Endothelial cell of umbilical vein (primary cell): ENCODE results near the gene MYO5B. TPM values are rescaled to one million over a fixed set of nuclear protein-coding genes. Genes with fewer than 3 reads are reported as not detected.
"Not testable (repeated sequence)": the region's sequence is repeated elsewhere in the genome, so short reads cannot be mapped to it uniquely, and the experiment has no call there.

Experiments used
- BruUV-seq: library from RNA; stranded (reverse); fragments of 400-500 nt; replicated peaks from 2 replicates; lab custom pipeline; 2021; lab: Mats Ljungman, UMichigan
- CTCF ChIA-PET: fragments of 300-600, 350-600 bp; sonication (Branson Sonifier 250); formaldehyde crosslinking; loops from one replicate; lab custom pipeline; 2021; ENCODE audit warnings: antibody characterized with exemption, inconsistent platforms; lab: Charles Lee
- POLR2A ChIA-PET: fragments of 300-600, 350-600 bp; sonication (Branson Sonifier 250); formaldehyde crosslinking; loops from one replicate; lab custom pipeline; 2021; ENCODE audit warnings: antibody characterized with exemption, inconsistent platforms; lab: Charles Lee
- DNase-seq: peaks from one replicate; pipeline ENCODE4 v3.0.0-alpha.2; 2011; ENCODE audit warnings: low read depth, low spot score
- FAIRE-seq: peaks from 2 replicates; lab custom pipeline; 2011; peaks lifted over from hg19 to GRCh38; lab: Jason Lieb, UNC
- H2AFZ ChIP-seq: 2 replicates; pipeline ENCODE4 v1.6.0; 2012; ENCODE audit warnings: low read depth, low read length, control low read depth, inconsistent platforms
- H3K27ac ChIP-seq: 2 replicates; pipeline ENCODE4 v1.5.1; 2011; ENCODE audit warnings: low read depth, mild to moderate bottlenecking, control low read depth, low read length, moderate library complexity; ENCODE audit not compliant: insufficient read depth
- H3K27me3 ChIP-seq, 2 experiments: 2 replicates each; pipeline versions ENCODE4 v1.6.0 to v1.6.1; 2011; ENCODE audit warnings: low read length in 2 of 2, mixed read lengths in 1 of 2; ENCODE audit not compliant: control insufficient read depth in 2 of 2, insufficient read depth in 2 of 2
- H3K36me3 ChIP-seq, 2 experiments: 2 replicates in 1 of 2; 3 replicates in 1 of 2; pipeline ENCODE4 v1.5.1; 2011; ENCODE audit warnings: low read length in 2 of 2, mild to moderate bottlenecking in 1 of 2, moderate library complexity in 1 of 2; ENCODE audit not compliant: control insufficient read depth in 2 of 2, insufficient read depth in 2 of 2; ENCODE audit errors: extremely low read depth in 1 of 2
- H3K4me1 ChIP-seq: 3 replicates; pipeline ENCODE4 v1.5.1; 2011; ENCODE audit warnings: mild to moderate bottlenecking, low read length; ENCODE audit not compliant: control insufficient read depth, insufficient read depth; ENCODE audit errors: extremely low read depth
- H3K4me2 ChIP-seq: 2 replicates; pipeline ENCODE4 v1.6.1; 2011; ENCODE audit warnings: low read length, control low read depth, mixed read lengths; ENCODE audit not compliant: insufficient read depth
- H3K4me3 ChIP-seq, 3 experiments: fragments of 200-600 bp in 1 of 3; sonication (generic), shearing (Covaris generic) in 1 of 3; replicated peaks in 1 of 3; 2 replicates each; pipeline ENCODE4 v1.5.1; 2011 to 2016; ENCODE audit warnings: control low read depth in 3 of 3, low read length in 3 of 3, mild to moderate bottlenecking in 2 of 3, inconsistent platforms in 1 of 3, low read depth in 1 of 3, moderate library complexity in 1 of 3; ENCODE audit not compliant: insufficient read depth in 1 of 3
- H3K79me2 ChIP-seq: 2 replicates; pipeline ENCODE4 v1.6.0; 2012; ENCODE audit warnings: low read length, inconsistent platforms; ENCODE audit not compliant: control insufficient read depth, insufficient read depth
- H3K9ac ChIP-seq: replicated peaks from 2 replicates; pipeline ENCODE3; 2011; ENCODE audit warnings: low read length, control low read depth; ENCODE audit not compliant: insufficient read depth; ENCODE audit errors: extremely low read depth
- H3K9me1 ChIP-seq: replicated peaks from 3 replicates; pipeline ENCODE4 v1.6.0; 2011; ENCODE audit warnings: mild to moderate bottlenecking, low read length; ENCODE audit not compliant: control insufficient read depth, insufficient read depth; ENCODE audit errors: extremely low read depth
- H3K9me3 ChIP-seq: replicated peaks from 2 replicates; pipeline ENCODE4 v1.5.1; 2012; ENCODE audit warnings: low read length, inconsistent platforms; ENCODE audit not compliant: control insufficient read depth, insufficient read depth
- H4K20me1 ChIP-seq: replicated peaks from 2 replicates; pipeline ENCODE3; 2011; ENCODE audit warnings: mild to moderate bottlenecking, low read length; ENCODE audit not compliant: control insufficient read depth, insufficient read depth; ENCODE audit errors: extremely low read depth
- EZH2 ChIP-seq: IDR thresholded peaks from 2 replicates; pipeline ENCODE4 v1.6.1; 2012; ENCODE audit warnings: borderline replicate concordance, low read depth, mild to moderate bottlenecking, moderate library complexity, low read length, inconsistent platforms; ENCODE audit not compliant: severe bottlenecking
- FOS ChIP-seq: IDR thresholded peaks from 2 replicates; pipeline ENCODE4 v1.6.1; 2011; ENCODE audit warnings: mild to moderate bottlenecking, low read length, moderate library complexity, borderline replicate concordance; ENCODE audit not compliant: insufficient read depth
- GATA2 ChIP-seq: IDR thresholded peaks from 2 replicates; pipeline ENCODE4 v1.7.0; 2011; ENCODE audit warnings: low read depth, mild to moderate bottlenecking, moderate library complexity, mixed read lengths, low read length; ENCODE audit not compliant: insufficient read length, insufficient read depth
- JUN ChIP-seq: IDR thresholded peaks from 2 replicates; pipeline ENCODE4 v1.6.1; 2011; ENCODE audit warnings: borderline replicate concordance, low read depth; ENCODE audit not compliant: insufficient read length, insufficient read depth
- MAX ChIP-seq: IDR thresholded peaks from 2 replicates; pipeline ENCODE4 v1.6.1; 2011; ENCODE audit not compliant: insufficient read depth, insufficient read length
- MYC ChIP-seq: IDR thresholded peaks from one replicate; pipeline ENCODE4 v1.6.1; 2011; ENCODE audit warnings: mild to moderate bottlenecking, low read depth, low read length
- POLR2A ChIP-seq: IDR thresholded peaks from 2 replicates; pipeline ENCODE4 v1.6.1; 2012; ENCODE audit warnings: low read depth, mild to moderate bottlenecking, control low read depth, low read length
- POLR2AphosphoS5 ChIP-seq: IDR thresholded peaks from 2 replicates; pipeline ENCODE4 v1.6.1; 2012; ENCODE audit warnings: low read depth, mild to moderate bottlenecking, control low read depth, low read length, moderate library complexity; ENCODE audit not compliant: insufficient read depth
- dilution Hi-C: fragments of 300-500 bp; cut with MboI; formaldehyde crosslinking; loops from one replicate; pipeline ENCODE4 v1.15.0; 2019; ENCODE audit warnings: low sequenced_read_pairs; ENCODE audit not compliant: extremely low pct_ligation_motif_present
- intact Hi-C: fragments of 100-400 bp; cut with micrococcal nuclease; formaldehyde crosslinking; loops from one replicate; pipeline ENCODE4 v1.10.0; 2022
- polyA plus RNA-seq, 4 experiments: library from polyadenylated mRNA; depleted of rRNA in 3 of 4; stranded (reverse) in 3 of 4; unstranded in 1 of 4; fragments of >200 nt; gene quantifications; 2 replicates each; pipeline versions ENCODE4 v1.2.1 to v1.2.3, GENCODE V29; 2011 to 2012; ENCODE audit warnings: missing spikeins in 1 of 4
- total RNA-seq: library from RNA; stranded (reverse); gene quantifications from 2 replicates; pipeline ENCODE4 v1.2.3, GENCODE V29; 2021
- TF ChIP-seq, protein P1 (sequence below), 2 donors: IDR thresholded peaks; 1 replicate in 1 of 2; 2 replicates in 1 of 2; pipeline ENCODE4 v1.5.1; 2011; ENCODE audit warnings: low read length in 2 of 2, mild to moderate bottlenecking in 2 of 2, moderate library complexity in 2 of 2, control low read depth in 1 of 2, inconsistent platforms in 1 of 2, low read depth in 1 of 2; ENCODE audit not compliant: insufficient read depth in 1 of 2; ENCODE audit errors: extremely low read depth in 1 of 2

MYO5B gene
- total and polyA plus RNA-seq, 2 donors (not counting 3 experiments of a cell fraction or from before 2014, with no cell fraction given) = 0.54 to 1.1 TPM

DNA sequence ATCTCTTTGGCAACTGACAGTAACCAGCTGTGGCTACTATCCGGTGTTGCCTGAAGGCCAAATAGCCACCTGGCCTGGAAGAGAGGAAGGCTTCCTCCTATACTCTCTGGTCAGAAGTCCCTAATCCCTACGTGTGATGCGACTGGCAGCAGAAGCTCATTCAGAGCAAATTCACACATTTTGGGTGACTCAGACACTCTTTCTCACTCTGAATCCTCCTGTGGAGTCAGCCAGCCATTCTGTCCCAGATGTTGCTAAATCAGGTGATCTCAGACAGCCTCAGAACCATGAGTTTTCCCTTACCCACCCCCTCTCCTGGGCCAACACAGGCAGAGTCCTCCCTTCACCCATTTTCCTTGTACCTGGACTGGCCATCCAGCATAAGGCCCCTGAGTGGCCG is 36.7 kb upstream of the MYO5B start:
- H3K4me2 ChIP-seq = no peak overlapping the region
- no peak overlapping the region for H3K27ac ChIP-seq
- ChIA-PET POLR2A (no interaction called here), CTCF (no interaction called here)
- no peak overlapping the region for H2AFZ ChIP-seq
- H3K9ac ChIP-seq = no peak overlapping the region
- no peaks in the 10 kb centered on the region for H3K79me2 ChIP-seq
- no peaks in the 10 kb centered on the region for H3K36me3 ChIP-seq
- no peaks in the 10 kb centered on the region for H3K4me1 ChIP-seq
- dilution Hi-C loops (no loop called here), intact Hi-C loops (no loop called here)
- DNase-seq = no peak
- no peak overlapping the region for H3K4me3 ChIP-seq
- BruUV-seq = no TSS peak
- FAIRE-seq = no peak
- H3K9me1 ChIP-seq = no peaks in the 10 kb centered on the region
- H3K27me3 ChIP-seq = peaks cover 0 to 4% of the 10 kb centered on the region in 2 experiments
- no peaks in the 10 kb centered on the region for H3K9me3 ChIP-seq
- TF ChIP-seq FOS = no peak
- TF ChIP-seq POLR2AphosphoS5 = no peak
- TF ChIP-seq, protein P1, sequence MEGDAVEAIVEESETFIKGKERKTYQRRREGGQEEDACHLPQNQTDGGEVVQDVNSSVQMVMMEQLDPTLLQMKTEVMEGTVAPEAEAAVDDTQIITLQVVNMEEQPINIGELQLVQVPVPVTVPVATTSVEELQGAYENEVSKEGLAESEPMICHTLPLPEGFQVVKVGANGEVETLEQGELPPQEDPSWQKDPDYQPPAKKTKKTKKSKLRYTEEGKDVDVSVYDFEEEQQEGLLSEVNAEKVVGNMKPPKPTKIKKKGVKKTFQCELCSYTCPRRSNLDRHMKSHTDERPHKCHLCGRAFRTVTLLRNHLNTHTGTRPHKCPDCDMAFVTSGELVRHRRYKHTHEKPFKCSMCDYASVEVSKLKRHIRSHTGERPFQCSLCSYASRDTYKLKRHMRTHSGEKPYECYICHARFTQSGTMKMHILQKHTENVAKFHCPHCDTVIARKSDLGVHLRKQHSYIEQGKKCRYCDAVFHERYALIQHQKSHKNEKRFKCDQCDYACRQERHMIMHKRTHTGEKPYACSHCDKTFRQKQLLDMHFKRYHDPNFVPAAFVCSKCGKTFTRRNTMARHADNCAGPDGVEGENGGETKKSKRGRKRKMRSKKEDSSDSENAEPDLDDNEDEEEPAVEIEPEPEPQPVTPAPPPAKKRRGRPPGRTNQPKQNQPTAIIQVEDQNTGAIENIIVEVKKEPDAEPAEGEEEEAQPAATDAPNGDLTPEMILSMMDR (IDR thresholded peaks at IDR 0.05; ENCODE audit: extremely low read depth in 1 of 2, insufficient read depth in 1 of 2, low read depth in 1 of 2, low read length in 2 of 2) = no peak
- no peak for TF ChIP-seq MAX
- TF ChIP-seq JUN = no peak
- TF ChIP-seq MYC = no peak
- no peak for TF ChIP-seq EZH2
- TF ChIP-seq GATA2 = no peak
- TF ChIP-seq POLR2A = no peak
- H4K20me1 ChIP-seq = no peaks in the 10 kb centered on the region

DNA sequence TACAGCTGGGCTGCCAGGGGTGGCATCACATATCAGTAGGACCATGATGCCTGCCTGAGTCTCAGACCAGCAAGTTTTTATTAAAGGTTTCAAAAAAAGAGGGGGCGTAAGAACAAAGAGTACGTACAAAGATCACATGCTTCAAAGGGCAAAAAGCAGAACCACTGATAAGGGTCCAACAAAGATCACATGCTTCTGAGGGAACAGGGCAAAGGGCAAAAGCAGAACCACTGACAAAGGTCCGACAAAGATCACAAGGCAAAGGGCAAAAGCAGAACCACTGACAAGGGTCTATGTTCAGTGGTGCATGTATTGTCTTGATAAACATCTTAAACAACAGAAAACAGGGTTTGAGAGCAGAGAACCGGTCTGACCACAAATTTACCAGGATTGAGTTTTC is 25.3 kb upstream of the MYO5B start:
- dilution Hi-C loops, POLR2A ChIA-PET, CTCF ChIA-PET: not testable (repeated sequence)

More for the DNA sequence above, 25.3 kb upstream of the MYO5B start:
- H3K4me2 ChIP-seq, H3K4me3 ChIP-seq, BruUV-seq, H2AFZ ChIP-seq, H3K4me1 ChIP-seq, DNase-seq, H3K9me1 ChIP-seq, H3K36me3 ChIP-seq, H3K79me2 ChIP-seq, H3K9ac ChIP-seq, FAIRE-seq, H3K9me3 ChIP-seq, H3K27ac ChIP-seq, intact Hi-C loops, H3K27me3 ChIP-seq, H4K20me1 ChIP-seq: not testable (repeated sequence)
